Astrocyte (in vitro differentiated cells and primary cell): ENCODE data around the gene KIRREL3. TPM values are rescaled to one million over a fixed set of nuclear protein-coding genes. Genes with fewer than 3 reads are reported as not detected.

Experiments
- DNase-seq: peaks from one replicate; pipeline ENCODE4 v3.0.0-alpha.2; 2010; ENCODE audit warnings: low read depth
- FAIRE-seq: peaks from 2 replicates; lab custom pipeline; 2011; peaks lifted over from hg19 to GRCh38; lab: Jason Lieb, UNC
- H2AFZ ChIP-seq: 2 replicates; pipeline ENCODE4 v1.6.0; 2012; ENCODE audit warnings: low read depth, low read length, inconsistent platforms
- H3K27ac ChIP-seq: 2 replicates; pipeline ENCODE4 v1.5.1; 2011; ENCODE audit warnings: low read depth, low read length, inconsistent platforms
- H3K27me3 ChIP-seq: 2 replicates; pipeline ENCODE4 v1.6.0; 2011; ENCODE audit warnings: low read length, inconsistent platforms; ENCODE audit not compliant: insufficient read depth
- H3K36me3 ChIP-seq: 2 replicates; pipeline ENCODE4 v1.5.1; 2011; ENCODE audit warnings: low read length, inconsistent platforms; ENCODE audit not compliant: insufficient read depth
- H3K4me1 ChIP-seq: 2 replicates; pipeline ENCODE4 v1.5.1; 2011; ENCODE audit warnings: low read length, inconsistent platforms; ENCODE audit not compliant: insufficient read depth
- H3K4me2 ChIP-seq: 2 replicates; pipeline ENCODE4 v1.6.0; 2012; ENCODE audit warnings: low read length, inconsistent platforms
- H3K4me3 ChIP-seq: 2 replicates; pipeline ENCODE4 v1.5.1; 2011; ENCODE audit warnings: low read depth, mild to moderate bottlenecking, low read length, inconsistent platforms; ENCODE audit not compliant: insufficient read depth
- H3K79me2 ChIP-seq: 2 replicates; pipeline ENCODE4 v1.6.0; 2012; ENCODE audit warnings: mild to moderate bottlenecking, low read length, inconsistent platforms; ENCODE audit not compliant: insufficient read depth
- H3K9ac ChIP-seq: 2 replicates; pipeline ENCODE4 v1.6.0; 2012; ENCODE audit warnings: mild to moderate bottlenecking, low read length, inconsistent platforms
- H3K9me3 ChIP-seq: 2 replicates; pipeline ENCODE4 v1.5.1; 2012; ENCODE audit warnings: low read depth, mild to moderate bottlenecking, low read length, inconsistent platforms; ENCODE audit not compliant: insufficient read depth
- H4K20me1 ChIP-seq: 2 replicates; pipeline ENCODE4 v1.6.0; 2012; ENCODE audit warnings: low read length, inconsistent platforms; ENCODE audit not compliant: insufficient read depth
- H3K27ac Mint-ChIP-seq: one replicate; pipeline ENCODE4 v1.8.0; 2021; ENCODE audit warnings: mild to moderate bottlenecking, mixed read lengths; ENCODE audit not compliant: unreplicated experiment
- H3K27me3 Mint-ChIP-seq: one replicate; pipeline ENCODE4 v1.8.0; 2021; ENCODE audit warnings: low read depth, mixed read lengths; ENCODE audit not compliant: unreplicated experiment
- H3K36me3 Mint-ChIP-seq: one replicate; pipeline ENCODE4 v1.8.0; 2021; ENCODE audit warnings: low read depth, mixed read lengths; ENCODE audit not compliant: unreplicated experiment
- H3K4me1 Mint-ChIP-seq: one replicate; pipeline ENCODE4 v1.8.0; 2021; ENCODE audit warnings: low read depth, mixed read lengths; ENCODE audit not compliant: unreplicated experiment
- H3K4me3 Mint-ChIP-seq: one replicate; pipeline ENCODE4 v1.8.0; 2021; ENCODE audit warnings: mild to moderate bottlenecking, moderate library complexity, mixed read lengths; ENCODE audit not compliant: unreplicated experiment
- H3K9me3 Mint-ChIP-seq: one replicate; pipeline ENCODE4 v1.8.0; 2021; ENCODE audit warnings: mild to moderate bottlenecking, mixed read lengths; ENCODE audit not compliant: unreplicated experiment
- CTCF ChIP-seq: IDR thresholded peaks from 2 replicates; pipeline ENCODE4 v1.5.1; 2011; ENCODE audit warnings: low read depth, mild to moderate bottlenecking, inconsistent platforms, low read length, moderate library complexity; ENCODE audit not compliant: insufficient read depth
- EZH2 ChIP-seq: IDR thresholded peaks from 2 replicates; pipeline ENCODE4 v1.6.1; 2012; ENCODE audit warnings: mild to moderate bottlenecking, low read length, inconsistent platforms; ENCODE audit not compliant: insufficient read depth
- total RNA-seq: library from RNA; stranded (reverse); gene quantifications from 2 replicates; pipeline ENCODE4 v1.2.1, GENCODE V29; 2021

KIRREL3 gene
- total RNA-seq, 1 donor from 2014 or later = 0.91 TPM

- DNase-seq = no peak
- H3K27me3 ChIP-seq = no peaks in the 10 kb centered on the region
- TF ChIP-seq CTCF (no peak), EZH2 (no peak)
- H3K4me3 ChIP-seq = no peak overlapping the region
- Mint-ChIP-seq H3K9me3 (peaks cover 3% of the 10 kb centered on the region), H3K27me3 (peaks cover 5% of the 10 kb centered on the region), H3K27ac (no peak overlapping the region), H3K4me3 (no peak overlapping the region), H3K36me3 (no peaks in the 10 kb centered on the region), H3K4me1 (peaks cover 11% of the 10 kb centered on the region)
- no peak overlapping the region for H3K27ac ChIP-seq
- H3K36me3 ChIP-seq = no peaks in the 10 kb centered on the region
- peak overlapping the region; percentile 24 for H3K9ac ChIP-seq
- peak overlapping the region; percentile 21 for H2AFZ ChIP-seq
- H3K79me2 ChIP-seq = no peaks in the 10 kb centered on the region
- H3K4me1 ChIP-seq = peaks cover 7% of the 10 kb centered on the region
- H3K9me3 ChIP-seq = no peaks in the 10 kb centered on the region
- H4K20me1 ChIP-seq = no peaks in the 10 kb centered on the region
- no peak for FAIRE-seq
- peak overlapping the region; percentile 41 for H3K4me2 ChIP-seq
Measured at GRCh38 chr11:126654886-126655806, 345.4 kb downstream of the KIRREL3 start.

- Mint-ChIP-seq H3K27ac (no peak overlapping the region), H3K36me3 (no peaks in the 10 kb centered on the region), H3K4me1 (peaks cover 11% of the 10 kb centered on the region), H3K4me3 (no peak overlapping the region), H3K9me3 (peaks cover 3% of the 10 kb centered on the region), H3K27me3 (peaks cover 5% of the 10 kb centered on the region)
- TF ChIP-seq CTCF = no peak
- no peaks in the 10 kb centered on the region for H3K27me3 ChIP-seq
- no peaks in the 10 kb centered on the region for H3K79me2 ChIP-seq
- H3K9me3 ChIP-seq = no peaks in the 10 kb centered on the region
- no peak overlapping the region for H3K9ac ChIP-seq
- DNase-seq (no peak), FAIRE-seq (no peak)
- no peaks in the 10 kb centered on the region for H3K36me3 ChIP-seq
- H3K4me1 ChIP-seq = peaks cover 7% of the 10 kb centered on the region
- H3K27ac ChIP-seq = no peak overlapping the region
- H4K20me1 ChIP-seq = no peaks in the 10 kb centered on the region
- H3K4me2 ChIP-seq = no peak overlapping the region
- no peak overlapping the region for H3K4me3 ChIP-seq
- no peak overlapping the region for H2AFZ ChIP-seq
Measured at GRCh38 chr11:126653040-126653439, 347.5 kb downstream of the KIRREL3 start.

GRCh38 chr11:126647735-126648134, 352.8 kb downstream of the KIRREL3 start:
- peak; percentile 88 for DNase-seq
- H3K36me3 Mint-ChIP-seq = no peaks in the 10 kb centered on the region
- Histone ChIP-seq H4K20me1 (no peaks in the 10 kb centered on the region), H3K36me3 (no peaks in the 10 kb centered on the region), H3K4me2 (peak overlapping the region; percentile 81), H2AFZ (peak overlapping the region; percentile 38), H3K9ac (peak overlapping the region; percentile 78), H3K4me1 (peaks cover 25% of the 10 kb centered on the region), H3K4me3 (no peak overlapping the region), H3K27me3 (no peaks in the 10 kb centered on the region), H3K27ac (peak overlapping the region; percentile 87), H3K9me3 (no peaks in the 10 kb centered on the region), H3K79me2 (no peaks in the 10 kb centered on the region)
- peak overlapping the region; percentile 89 for H3K27ac Mint-ChIP-seq
- no peaks in the 10 kb centered on the region for H3K27me3 Mint-ChIP-seq
- peaks cover 14% of the 10 kb centered on the region for H3K4me1 Mint-ChIP-seq
- peak; percentile 93 for FAIRE-seq
- peaks cover 1% of the 10 kb centered on the region for H3K9me3 Mint-ChIP-seq
- TF ChIP-seq EZH2 (no peak), CTCF (no peak)
- no peak overlapping the region for H3K4me3 Mint-ChIP-seq
